Left renal cortex interstitium (tissue), 4 donors: Measurements from ENCODE around the gene C6orf52. TPM values are rescaled to one million over a fixed set of nuclear protein-coding genes. Genes with fewer than 3 reads are reported as not detected.
"Not testable (repeated sequence)": the region's sequence is repeated elsewhere in the genome, so short reads cannot be mapped to it uniquely, and the experiment has no call there.

Experiments used
- DNase-seq, 4 donors: peaks; one replicate each; pipeline ENCODE4 v3.0.0-alpha.2; 2013; ENCODE audit warnings: low read depth in 4 of 4, low spot score in 2 of 4, missing footprints in 1 of 4
- polyA plus RNA-seq, 4 donors: library from polyadenylated mRNA; unstranded; fragments of 120-200 nt; gene quantifications; one replicate each; pipeline ENCODE4 v1.2.1, GENCODE V29; 2013; ENCODE audit not compliant: insufficient read length in 4 of 4

The C6orf52 gene
- 1 to 10 TPM; 2.6 to 5.4 (median 4.7) TPM for polyA plus RNA-seq

DNA sequence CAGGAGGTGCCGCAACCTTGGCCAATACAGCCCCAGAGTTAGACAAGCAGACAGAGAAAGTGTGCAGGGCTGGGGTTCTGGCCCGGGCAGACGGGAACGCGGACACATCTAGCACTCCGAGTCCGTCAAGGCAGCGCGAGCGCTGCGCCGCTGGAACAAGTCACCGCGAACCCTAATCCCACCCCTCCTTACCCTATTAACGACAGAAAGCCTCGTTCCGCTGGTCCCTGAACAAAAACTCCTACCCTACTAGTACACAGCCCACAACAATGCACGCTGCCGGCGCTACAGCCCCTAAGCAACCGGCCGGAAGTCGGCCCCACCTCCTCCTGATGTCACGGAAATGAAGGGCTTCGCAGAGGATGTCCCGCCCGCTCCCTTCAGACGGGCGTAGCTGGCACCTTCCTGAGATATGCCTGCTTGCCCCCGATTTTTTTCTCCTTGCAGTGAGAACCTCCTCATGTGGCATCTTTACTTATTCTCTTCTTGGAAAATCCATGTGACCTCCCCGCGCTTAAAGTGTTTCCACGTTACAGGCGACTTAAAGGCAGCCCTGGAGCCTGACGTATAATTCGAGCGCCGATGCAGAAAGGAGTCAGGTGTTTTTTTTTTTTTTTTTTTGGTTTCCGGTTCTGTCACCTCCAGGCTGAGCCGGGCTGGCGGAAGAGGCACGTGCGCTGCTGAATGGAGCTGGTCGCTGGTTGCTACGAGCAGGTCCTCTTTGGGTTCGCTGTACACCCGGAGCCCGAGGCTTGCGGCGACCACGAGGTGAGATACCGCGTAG is at the start of gene C6orf52, which contains the start of gene PAK1IP1:
Gene C6orf52 (minus strand): TSS at position 315 of the 784 bp plus-strand sequence. CDS start 7,066 bp downstream, outside the sequence.
Gene PAK1IP1 (plus strand): TSS at position 671 of the 784 bp plus-strand sequence. CDS start 14 bp downstream, at position 685.
- peak; percentile 94 to 98 (median 96) for DNase-seq

DNA sequence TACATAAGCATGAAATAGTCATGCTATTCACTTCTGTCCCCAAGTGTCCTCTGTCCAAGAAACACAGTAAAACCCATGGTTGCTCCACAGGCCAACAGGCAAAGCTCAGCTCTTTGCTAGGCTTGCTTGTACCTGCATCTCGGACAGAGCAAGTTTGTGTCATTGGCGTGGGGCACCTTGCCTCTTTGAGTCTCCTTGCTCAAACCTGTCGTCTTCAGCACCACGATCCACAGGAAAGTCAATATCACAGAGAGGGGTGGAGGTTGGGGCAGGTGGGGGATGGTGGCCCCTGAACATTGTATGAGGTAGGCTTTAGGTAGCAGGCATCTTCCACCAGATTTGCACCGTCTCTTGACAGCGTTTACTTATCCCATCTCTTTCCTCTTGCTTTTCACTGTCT is 49.1 kb upstream of the C6orf52 start:
- DNase-seq: no peak

DNA sequence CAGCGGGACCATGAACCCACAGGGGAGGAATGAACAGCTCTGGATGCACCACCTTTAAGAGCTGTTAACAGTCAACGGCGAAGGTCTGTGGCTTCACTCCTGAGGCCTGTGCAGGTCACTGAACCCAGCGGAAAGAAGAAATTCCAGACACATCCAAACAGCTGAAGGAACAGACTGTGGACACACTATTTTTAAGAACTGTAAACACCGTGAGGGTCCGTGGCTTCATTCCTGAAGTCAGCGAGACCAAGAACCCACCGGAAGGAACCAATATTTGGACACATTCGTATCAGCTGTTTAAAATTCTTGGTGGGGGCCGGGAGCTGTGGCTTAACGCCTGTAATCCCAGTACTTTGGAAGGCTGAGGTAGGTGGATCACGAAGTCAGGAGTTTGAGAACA is 47.8 kb upstream of the C6orf52 start:
- no peak for DNase-seq

DNA sequence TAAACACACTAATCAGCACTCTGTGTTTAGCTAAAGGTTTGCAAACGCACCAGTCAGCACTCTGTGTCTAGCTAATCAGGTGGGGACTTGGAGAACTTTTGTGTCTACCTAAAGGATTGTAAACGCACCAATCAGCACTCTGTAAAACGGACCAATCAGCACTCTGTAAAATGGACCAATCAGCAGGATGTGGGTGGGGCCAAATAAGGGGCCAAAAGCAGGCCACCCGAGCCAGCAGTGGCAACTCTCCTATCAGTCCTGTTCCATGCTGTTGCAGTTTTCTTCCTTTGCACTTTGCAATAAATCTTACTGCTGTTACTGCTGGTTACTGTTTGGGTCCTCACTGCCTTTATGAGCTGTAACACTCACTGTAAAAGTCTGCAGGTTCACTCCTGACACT is 47.2 kb upstream of the C6orf52 start:
- DNase-seq: not testable (repeated sequence)

DNA sequence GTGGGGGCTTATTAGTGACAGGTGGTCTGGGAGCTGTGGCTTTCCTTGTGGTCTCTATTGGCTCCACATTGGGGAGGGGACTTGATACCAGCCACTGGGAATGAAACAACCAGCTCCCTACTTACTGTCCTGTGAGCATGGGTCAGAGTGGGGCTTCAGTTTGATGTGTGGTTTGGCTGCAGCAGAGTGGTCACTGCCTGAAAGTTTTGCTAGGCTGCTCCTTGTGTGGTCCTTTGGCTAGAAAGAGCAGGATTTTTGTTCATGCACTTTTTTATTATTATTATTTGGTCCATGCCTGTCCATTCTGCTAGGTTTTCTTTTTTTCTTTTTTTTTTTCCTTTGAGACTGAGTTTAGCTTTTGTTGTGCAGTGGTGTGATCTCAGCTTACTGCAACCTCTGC is 45.6 kb upstream of the C6orf52 start:
- no peak for DNase-seq

DNA sequence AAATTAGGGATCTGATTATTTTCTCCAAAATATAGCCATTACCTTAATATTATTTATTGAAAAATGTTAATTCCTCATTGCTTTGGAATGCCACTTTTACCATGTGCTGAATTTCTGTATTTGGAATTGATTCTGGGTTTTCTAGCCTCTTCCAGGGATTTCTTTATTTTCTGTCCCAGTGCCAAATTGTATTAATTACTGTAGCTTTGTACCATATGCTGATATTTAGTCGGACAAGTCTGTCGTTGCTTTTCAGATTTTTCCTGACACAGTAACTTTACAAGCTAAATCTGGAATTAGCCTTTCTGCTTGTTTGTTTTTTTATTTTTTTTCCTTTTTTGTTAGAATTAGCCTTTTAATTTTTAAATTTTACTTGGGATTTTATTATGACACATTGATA is 42.3 kb upstream of the C6orf52 start:
- DNase-seq: no peak

DNA sequence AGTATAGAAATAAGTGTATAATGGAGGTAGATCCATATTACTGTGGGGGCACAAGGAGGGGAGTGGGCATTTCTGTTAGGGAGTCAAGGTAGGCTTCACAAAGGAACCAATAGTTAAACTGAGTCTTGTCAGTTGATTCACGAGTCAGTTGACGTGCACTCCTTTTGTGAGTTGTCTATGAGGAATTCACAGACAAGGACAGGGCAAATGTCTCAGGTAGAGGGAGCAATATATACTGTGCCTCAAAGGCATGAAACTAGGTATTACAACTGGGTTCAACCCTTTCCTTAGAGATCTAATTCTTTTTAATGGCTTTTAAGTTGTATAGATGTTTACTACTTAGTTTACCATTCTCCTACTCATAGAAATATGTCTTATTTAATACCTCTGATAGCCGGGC is 39.4 kb upstream of the C6orf52 start:
- no peak for DNase-seq

DNA sequence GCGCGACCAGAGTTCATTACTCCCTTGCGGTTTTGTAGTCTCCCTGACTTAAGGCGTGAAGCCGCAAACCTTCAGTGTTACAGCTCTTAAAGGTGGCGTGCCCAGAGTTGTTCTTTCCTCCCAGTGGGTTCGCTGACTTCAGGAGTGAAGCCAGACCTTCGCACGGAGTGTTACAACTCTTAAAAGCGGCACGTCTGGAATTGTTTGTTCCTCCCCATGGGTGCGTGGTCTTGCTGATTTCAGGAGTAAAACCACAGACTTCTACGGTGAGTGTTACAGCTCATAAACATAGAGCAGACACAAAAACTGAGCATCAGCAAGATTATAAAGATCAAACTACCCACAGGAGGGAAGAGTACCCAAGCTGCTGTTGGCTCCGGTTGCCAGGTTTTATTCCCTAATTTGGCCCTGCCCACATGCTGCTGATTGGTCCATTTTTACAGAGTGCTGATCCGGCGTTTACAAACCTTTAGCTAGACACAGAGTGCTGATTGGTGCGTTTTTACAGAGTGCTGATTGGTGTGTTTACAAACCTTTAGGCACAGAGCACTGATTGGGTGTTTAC is 38.8 kb upstream of the C6orf52 start:
- DNase-seq: no peak

DNA sequence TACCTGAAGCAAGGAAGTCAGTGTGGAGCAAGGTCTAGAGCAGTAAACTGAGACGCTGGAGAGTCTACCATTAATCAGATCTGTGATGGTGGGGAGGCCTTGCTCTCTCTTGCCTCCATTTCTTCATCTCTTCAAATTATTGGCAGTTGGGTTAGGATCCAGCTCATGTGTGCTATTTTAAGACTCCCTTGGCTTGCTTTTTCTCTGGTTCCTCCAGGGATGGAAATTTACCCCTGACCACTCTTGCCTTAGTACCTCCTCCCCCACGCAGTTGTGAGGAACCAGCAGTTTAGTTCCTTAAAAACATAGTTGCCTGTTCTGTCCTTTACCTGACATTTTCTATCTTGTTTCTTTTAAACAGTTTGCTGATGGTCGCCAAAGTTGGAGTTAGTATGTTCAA is 35.8 kb upstream of the C6orf52 start:
- DNase-seq: no peak

DNA sequence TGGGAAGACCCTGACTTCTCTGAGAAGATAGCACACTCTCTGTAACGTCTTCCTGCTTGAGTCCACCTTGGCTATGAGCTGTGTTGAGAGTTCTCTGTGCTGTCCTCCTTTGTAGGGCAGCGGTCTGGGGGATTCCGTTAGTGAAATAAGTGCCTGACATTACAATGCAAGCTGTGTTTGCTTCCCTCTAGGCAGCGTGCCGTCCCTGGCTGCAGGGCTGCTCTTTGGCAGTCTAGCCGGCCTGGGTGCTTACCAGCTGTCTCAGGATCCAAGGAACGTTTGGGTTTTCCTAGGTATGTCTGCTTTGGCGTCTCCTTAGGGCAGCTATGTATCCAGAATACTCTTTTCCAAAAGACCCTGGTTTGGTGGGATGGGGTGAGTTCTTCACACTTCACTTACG is 31.3 kb upstream of the C6orf52 start:
- no peak for DNase-seq

DNA sequence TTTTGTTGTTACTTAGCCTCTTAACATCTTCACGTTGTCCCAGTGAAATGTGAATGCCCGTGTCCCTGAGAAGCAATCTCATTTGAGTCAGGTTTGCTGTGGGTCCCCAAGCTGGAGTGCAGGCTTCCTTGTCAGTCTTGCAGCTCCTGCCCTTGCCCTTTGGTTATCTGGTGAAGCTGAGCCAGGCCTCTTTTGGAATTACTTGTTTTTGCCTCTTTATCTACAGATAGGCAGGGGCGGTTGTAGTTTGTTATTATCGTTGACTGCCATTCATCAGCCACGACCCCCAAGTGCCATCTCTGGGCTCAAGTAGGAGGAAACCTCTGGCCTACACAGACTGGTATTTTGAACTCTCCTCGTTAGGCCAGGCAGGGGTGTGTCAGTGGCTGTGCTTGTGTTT is 30.6 kb upstream of the C6orf52 start:
- DNase-seq: no peak

DNA sequence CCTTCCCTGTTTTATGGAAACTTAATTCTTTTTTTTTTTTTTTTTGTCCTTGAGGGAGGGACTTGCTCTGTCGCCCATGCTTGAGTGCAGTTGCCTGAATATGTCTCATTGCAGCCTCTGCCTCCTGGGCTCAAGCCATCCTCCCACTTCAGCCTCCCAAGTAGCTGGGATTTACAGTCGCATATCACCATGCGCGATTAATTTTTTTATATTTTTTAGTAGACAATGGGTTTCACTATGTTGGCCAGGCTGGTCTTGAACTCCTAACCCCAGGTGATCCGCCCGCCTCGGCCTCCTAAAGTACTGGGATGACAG is 29.1 kb upstream of the C6orf52 start:
- no peak for DNase-seq

DNA sequence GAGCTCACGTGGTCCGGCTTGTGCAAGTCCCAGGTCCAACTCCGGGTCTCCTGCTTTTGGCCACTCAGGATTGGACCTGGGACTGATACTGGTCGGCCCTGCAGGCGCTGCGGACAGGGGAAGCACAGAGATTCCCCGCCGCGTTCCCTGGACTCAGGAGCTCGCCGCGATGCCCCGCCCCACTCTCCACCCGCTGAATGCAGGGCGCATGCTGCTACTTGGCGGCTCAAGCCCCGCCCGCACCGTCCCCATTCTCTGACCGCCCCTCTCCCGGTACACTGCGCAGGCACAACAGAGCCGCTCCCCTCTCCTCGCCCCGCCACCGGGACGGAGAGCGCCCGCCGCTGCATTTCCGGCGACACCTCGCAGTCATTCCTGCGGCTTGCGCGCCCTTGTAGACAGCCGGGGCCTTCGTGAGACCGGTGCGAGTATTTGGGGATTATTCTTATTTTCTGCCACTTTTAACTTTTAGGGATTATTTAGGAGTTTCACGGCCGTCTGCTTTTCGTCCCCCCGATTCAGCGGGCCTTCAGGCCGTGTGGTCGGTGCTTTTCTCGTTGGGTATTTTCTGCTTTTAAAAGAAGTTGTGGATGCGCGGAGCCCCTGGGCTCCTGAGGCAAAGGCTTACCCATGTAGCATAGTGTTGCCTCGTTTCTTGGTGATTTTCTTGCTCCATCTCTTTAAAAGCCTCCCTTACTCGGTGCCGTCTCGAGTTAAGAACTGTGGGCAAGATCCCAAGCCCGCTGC is 28.6 kb upstream of the C6orf52 start, which contains the start of gene TMEM14C:
Gene TMEM14C (plus strand): TSS at position 251 of the 747 bp plus-strand sequence. CDS start 1,544 bp downstream, outside the sequence.
- peak; percentile 87 to 97 (median 93) for DNase-seq

DNA sequence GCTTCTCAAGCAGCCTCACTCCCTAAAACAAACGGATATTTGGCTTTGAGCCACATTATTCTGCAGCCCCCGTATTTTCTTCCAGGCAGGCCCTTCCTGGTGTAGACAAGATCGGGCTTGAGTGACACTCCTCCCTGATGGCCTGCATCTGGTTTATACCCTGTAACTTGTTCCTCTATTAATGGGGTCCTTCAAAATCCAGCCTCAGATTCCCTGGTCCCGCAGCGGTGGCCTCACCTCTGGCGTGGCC is 28.1 kb upstream of the C6orf52 start:
- no peak for DNase-seq

DNA sequence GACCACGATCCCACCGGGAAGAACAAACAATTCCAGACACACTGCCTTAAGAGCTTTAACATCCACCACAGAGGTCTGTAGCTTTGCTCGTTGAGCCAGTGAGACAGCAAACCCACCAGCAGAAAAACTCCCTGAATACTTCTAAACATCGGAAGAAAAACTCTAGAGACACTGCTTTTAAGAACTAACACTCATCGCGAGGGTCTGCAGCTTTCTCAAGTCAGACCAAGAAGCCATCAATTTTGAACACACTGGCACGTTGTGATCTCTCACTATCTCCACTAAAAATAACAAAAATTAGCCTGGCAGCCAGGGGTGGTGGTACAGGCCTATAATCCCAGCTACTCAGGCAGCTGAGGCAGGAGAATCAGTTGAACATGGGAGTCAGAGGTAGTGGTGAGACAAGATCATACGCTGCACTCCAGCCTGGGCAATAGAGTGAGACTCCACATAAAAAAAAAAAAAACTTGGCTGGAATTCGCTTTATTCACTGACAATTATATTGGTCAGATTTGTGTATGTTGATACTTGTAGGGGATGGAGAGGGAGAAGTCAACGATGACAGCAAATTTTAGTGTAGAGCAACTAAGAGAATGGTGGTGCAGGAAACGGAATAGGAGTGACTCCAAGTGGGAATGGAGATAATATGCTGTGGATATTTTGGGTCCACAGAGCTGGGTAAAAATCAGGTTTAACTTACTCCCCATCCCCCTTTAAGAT is 27.6 kb upstream of the C6orf52 start:
- DNase-seq: no peak

DNA sequence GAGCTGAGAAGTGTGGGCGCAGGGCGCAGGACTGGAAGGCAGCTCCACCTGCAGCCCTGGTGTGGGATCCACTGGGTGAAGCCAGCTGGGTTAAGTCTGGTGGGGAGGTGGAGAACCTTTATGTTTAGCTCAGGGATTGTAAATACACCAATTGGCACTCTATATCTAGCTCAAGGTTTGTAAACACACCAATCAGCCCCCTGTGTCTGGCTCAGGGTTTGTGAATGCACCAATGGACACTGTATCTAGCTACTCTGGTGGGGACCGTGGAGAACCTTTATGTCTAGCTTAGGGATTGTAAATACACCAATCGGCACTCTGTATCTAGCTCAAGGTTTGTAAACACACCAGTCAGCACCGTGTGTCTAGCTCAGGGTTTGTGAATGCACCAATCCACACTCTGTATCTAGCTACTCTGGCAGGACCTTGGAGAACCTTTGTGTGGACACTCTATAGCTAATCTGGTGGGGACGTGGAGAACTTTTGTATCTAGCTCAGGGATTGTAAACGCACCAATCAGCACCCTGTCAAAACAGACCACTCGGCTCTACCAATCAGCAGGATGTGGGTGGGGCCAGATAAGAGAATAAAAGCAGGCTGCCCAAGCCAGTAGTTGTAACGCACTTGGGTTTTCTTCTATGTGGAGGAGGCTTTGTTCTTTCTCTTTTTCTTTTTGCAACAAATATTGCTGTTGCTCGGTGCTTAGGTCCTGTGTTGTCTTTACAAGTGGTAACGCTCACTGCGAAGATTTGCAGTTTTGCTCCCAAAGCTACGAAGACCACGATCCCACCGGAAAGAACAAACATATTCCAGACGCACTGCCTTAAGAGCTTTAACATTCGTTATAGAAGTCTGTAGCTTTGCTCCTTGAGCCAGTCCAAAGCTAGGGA is 26.8 kb upstream of the C6orf52 start:
- DNase-seq: not testable (repeated sequence)

DNA sequence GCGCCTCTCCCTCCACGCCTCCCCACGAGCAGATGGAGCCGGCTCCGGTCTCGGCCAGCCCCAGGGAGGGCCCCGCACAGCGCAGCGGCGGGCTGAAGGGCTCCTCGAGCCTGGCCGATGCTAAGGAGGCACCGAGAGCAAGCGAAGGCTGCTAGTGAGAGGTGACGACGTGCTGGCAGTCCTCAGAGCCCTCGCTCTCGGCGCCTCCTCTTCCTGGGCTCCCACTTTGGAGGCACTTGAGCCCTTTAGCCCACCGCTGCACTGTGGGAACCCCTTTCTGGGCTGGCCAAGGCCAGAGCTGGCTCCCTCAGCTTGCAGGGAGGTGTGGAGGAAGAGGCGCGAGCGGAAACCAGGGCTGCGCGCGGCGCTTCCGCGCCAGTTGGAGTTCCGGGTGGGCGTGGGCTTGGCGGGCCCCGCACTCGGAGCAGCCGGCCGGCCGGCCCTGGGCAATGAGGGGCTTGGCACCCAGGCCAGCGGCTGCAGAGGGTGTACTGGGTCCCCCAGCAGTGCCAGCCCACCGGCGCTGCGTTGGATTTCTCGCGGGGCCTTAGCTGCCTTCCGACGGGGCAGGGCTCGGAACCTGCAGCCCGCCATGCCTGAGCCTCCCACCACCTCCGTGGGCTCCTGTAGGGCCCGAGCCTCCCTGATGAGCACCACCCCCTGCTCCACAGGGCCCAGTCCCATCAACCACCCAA is 26.0 kb upstream of the C6orf52 start:
- DNase-seq: no peak

DNA sequence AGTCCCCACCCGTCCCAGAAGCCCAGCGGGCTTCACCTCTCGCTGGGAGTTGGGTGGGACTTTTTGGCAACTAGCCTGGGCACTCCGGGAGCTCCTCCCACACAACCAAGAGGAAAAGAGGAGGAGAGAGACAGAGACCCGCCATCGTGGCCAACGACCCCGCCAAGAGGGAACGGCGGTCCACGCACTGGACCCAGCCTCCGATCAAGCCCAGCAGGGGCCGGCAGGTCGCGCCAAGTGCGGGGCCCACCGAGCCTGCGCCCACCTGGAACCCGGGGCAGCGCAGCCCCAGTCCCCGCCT is 25.5 kb upstream of the C6orf52 start:
- no peak for DNase-seq

DNA sequence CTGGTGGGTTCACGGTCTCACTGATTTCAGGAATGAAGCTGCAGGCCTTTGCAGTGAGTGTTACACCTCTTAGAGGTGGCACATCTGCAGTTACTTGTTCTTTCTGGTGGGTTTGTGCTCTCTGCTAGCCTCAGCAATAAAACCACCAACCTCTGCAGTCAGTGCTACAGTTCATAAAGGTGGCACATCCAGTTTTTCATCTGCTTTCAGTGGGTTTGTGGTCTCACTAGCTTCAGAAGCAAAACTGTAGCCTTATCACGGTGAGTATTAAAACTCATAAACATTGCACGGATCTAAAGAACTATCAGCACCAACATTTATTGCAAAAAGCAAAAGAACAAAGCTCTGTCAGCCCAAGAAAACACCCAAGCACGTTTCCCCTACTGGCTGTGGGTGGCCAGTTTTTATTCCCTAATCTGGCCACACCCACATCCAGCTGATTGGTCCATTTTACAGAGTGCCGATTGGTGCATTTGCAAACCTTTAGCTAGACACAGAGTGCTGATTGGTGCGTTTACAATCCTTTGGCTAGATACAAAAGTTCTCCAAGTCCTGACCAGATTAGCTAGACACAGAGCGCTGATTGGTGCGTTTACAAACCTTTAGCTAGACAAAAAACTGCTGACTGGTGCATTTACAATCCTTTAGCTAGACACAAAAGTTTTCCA is 25.0 kb upstream of the C6orf52 start:
- no peak for DNase-seq
